Measurements from ENCODE around the gene HMGB4.

Gene HMGB4

GRCh38 chr1:33863779-33864178 lies at the start of gene HMGB4:
TSS of gene HMGB4 (plus strand) at chr1:33864079. CDS start at chr1:33864192, 113 bp downstream.
- DNase-seq = no peak

GRCh38 chr1:33814166-33814565 lies 49.7 kb upstream of the HMGB4 start:
- DNase-seq = no peak

- no peak for DNase-seq
Observed at GRCh38 chr1:33815061-33815460, 48.8 kb upstream of the HMGB4 start.

- no peak for DNase-seq
Observed at GRCh38 chr1:33818071-33818470, 45.8 kb upstream of the HMGB4 start.

GRCh38 chr1:33819290-33819912 lies 44.5 kb upstream of the HMGB4 start:
- no peak for DNase-seq

- no peak for DNase-seq
Observed at GRCh38 chr1:33819913-33820311, 44.0 kb upstream of the HMGB4 start.

- no peak for DNase-seq
Observed at GRCh38 chr1:33820804-33821203, 43.1 kb upstream of the HMGB4 start.

- DNase-seq = no peak
Observed at GRCh38 chr1:33821291-33821690, 42.6 kb upstream of the HMGB4 start.

- DNase-seq = no peak
Observed at GRCh38 chr1:33822396-33822795, 41.5 kb upstream of the HMGB4 start.

GRCh38 chr1:33823401-33823800 lies 40.5 kb upstream of the HMGB4 start:
- DNase-seq = no peak

- DNase-seq = no peak
Observed at GRCh38 chr1:33823830-33824229, 40.0 kb upstream of the HMGB4 start.

- DNase-seq = no peak
Observed at GRCh38 chr1:33824321-33824720, 39.6 kb upstream of the HMGB4 start.

GRCh38 chr1:33824971-33825370 lies 38.9 kb upstream of the HMGB4 start:
- DNase-seq = no peak

GRCh38 chr1:33825506-33825905 lies 38.4 kb upstream of the HMGB4 start:
- DNase-seq = no peak

GRCh38 chr1:33826311-33826710 lies 37.6 kb upstream of the HMGB4 start:
- DNase-seq = no peak

- no peak for DNase-seq
Observed at GRCh38 chr1:33826711-33827110, 37.2 kb upstream of the HMGB4 start.

- DNase-seq = no peak
Observed at GRCh38 chr1:33828059-33828458, 35.8 kb upstream of the HMGB4 start.

- no peak for DNase-seq
Observed at GRCh38 chr1:33828654-33829053, 35.2 kb upstream of the HMGB4 start.

GRCh38 chr1:33836911-33837310 lies 27.0 kb upstream of the HMGB4 start:
- no peak for DNase-seq

GRCh38 chr1:33837635-33838034 lies 26.2 kb upstream of the HMGB4 start:
- DNase-seq = no peak

- DNase-seq = no peak
Observed at GRCh38 chr1:33841494-33841893, 22.4 kb upstream of the HMGB4 start.

- no peak for DNase-seq
Observed at GRCh38 chr1:33842348-33842747, 21.5 kb upstream of the HMGB4 start.

- DNase-seq = no peak
Observed at GRCh38 chr1:33844166-33844565, 19.7 kb upstream of the HMGB4 start.

- no peak for DNase-seq
Observed at GRCh38 chr1:33846861-33847260, 17.0 kb upstream of the HMGB4 start.

- no peak for DNase-seq
Observed at GRCh38 chr1:33848205-33848937, 15.5 kb upstream of the HMGB4 start.
